Activated T-cell treated with anti-CD3 and anti-CD28 coated beads, Interleukin-2, amount 50 U/mL, for 72 hours (primary cell): Measurements from ENCODE around the gene PPTC7. TPM values are rescaled to one million over a fixed set of nuclear protein-coding genes. Genes with fewer than 3 reads are reported as not detected.
A peak's percentile ranks its signal among the peaks of the same experiment; 100 is the strongest.
"Not testable (repeated sequence)": the region's sequence is repeated elsewhere in the genome, so short reads cannot be mapped to it uniquely, and the experiment has no call there.

Experiments used
- ATAC-seq, 2 donors: fragments of 150-1000 bp; cut with Tn5 transposase; replicated peaks in 1 of 2; 2 replicates each; pipeline ENCODE4 v1.10.0; 2021; ENCODE audit warnings: moderate library complexity in 2 of 2, mild to moderate bottlenecking in 1 of 2
- DNase-seq, 2 donors: peaks; one replicate each; pipeline ENCODE4 v3.0.0; 2021 to 2022; ENCODE audit warnings: mixed read lengths in 1 of 2
- H3K27ac Mint-ChIP-seq: one replicate; pipeline ENCODE4 v1.8.0; 2022; ENCODE audit warnings: mild to moderate bottlenecking, moderate library complexity, mixed read lengths
- H3K27me3 Mint-ChIP-seq: one replicate; pipeline ENCODE4 v1.8.0; 2022; ENCODE audit warnings: low read depth, mixed read lengths
- H3K36me3 Mint-ChIP-seq, 2 donors: one replicate each; pipeline ENCODE4 v1.8.0; 2022; ENCODE audit warnings: mixed read lengths in 2 of 2, mild to moderate bottlenecking in 1 of 2; ENCODE audit not compliant: insufficient read depth in 2 of 2
- H3K4me1 Mint-ChIP-seq: one replicate; pipeline ENCODE4 v1.8.0; 2022; ENCODE audit warnings: low read depth, mixed read lengths
- H3K4me3 Mint-ChIP-seq, 2 donors: one replicate each; pipeline ENCODE4 v1.8.0; 2022; ENCODE audit warnings: mild to moderate bottlenecking in 2 of 2, mixed read lengths in 2 of 2, moderate library complexity in 2 of 2
- H3K9me3 Mint-ChIP-seq, 2 donors: one replicate each; pipeline ENCODE4 v1.8.0; 2022; ENCODE audit warnings: mixed read lengths in 2 of 2
- total RNA-seq, 2 donors: library from RNA; stranded (reverse); gene quantifications; one replicate each; pipeline ENCODE4 v1.2.3, GENCODE V29; 2022

PPTC7 gene
- total RNA-seq, 2 donors from 2014 or later: 42.6 to 42.9 TPM

- peaks cover 33% of the 10 kb centered on the region for H3K4me1 Mint-ChIP-seq
- no peaks in the 10 kb centered on the region for H3K27me3 Mint-ChIP-seq
- H3K4me3 Mint-ChIP-seq: no peak overlapping the region
- peak overlapping the region; percentile 20 for H3K27ac Mint-ChIP-seq
- ATAC-seq (no peak), DNase-seq (no peak)
- H3K9me3 Mint-ChIP-seq: no peaks in the 10 kb centered on the region
- H3K36me3 Mint-ChIP-seq: peaks cover 2 to 22% of the 10 kb centered on the region in 2 donors
Observed at GRCh38 chr12:110548678-110549077, 34.4 kb downstream of the PPTC7 start.

GRCh38 chr12:110547090-110547489 is 36.0 kb downstream of the PPTC7 start:
- Mint-ChIP-seq H3K27ac (peak overlapping the region; percentile 50), H3K9me3 (no peaks in the 10 kb centered on the region), H3K27me3 (no peaks in the 10 kb centered on the region), H3K4me1 (peaks cover 47% of the 10 kb centered on the region), H3K4me3 (no peak overlapping the region), H3K36me3 (peaks cover 5 to 33% of the 10 kb centered on the region in 2 donors)
- ATAC-seq (no peak), DNase-seq (no peak)

GRCh38 chr12:110546339-110546738 is 36.8 kb downstream of the PPTC7 start:
- H3K36me3 Mint-ChIP-seq: peaks cover 4 to 28% of the 10 kb centered on the region in 2 donors
- H3K4me3 Mint-ChIP-seq: no peak overlapping the region
- DNase-seq: no peak
- H3K27ac Mint-ChIP-seq: peak overlapping the region; percentile 9
- H3K9me3 Mint-ChIP-seq: no peaks in the 10 kb centered on the region
- H3K4me1 Mint-ChIP-seq: peaks cover 50% of the 10 kb centered on the region
- ATAC-seq: no peak
- no peaks in the 10 kb centered on the region for H3K27me3 Mint-ChIP-seq

GRCh38 chr12:110545812-110546211 is 37.3 kb downstream of the PPTC7 start:
- DNase-seq (no peak), ATAC-seq (no peak)
- Mint-ChIP-seq H3K4me3 (no peak overlapping the region), H3K9me3 (no peaks in the 10 kb centered on the region), H3K27me3 (no peaks in the 10 kb centered on the region), H3K27ac (peak overlapping the region; percentile 9), H3K36me3 (peaks cover 4 to 27% of the 10 kb centered on the region in 2 donors), H3K4me1 (peaks cover 50% of the 10 kb centered on the region)

GRCh38 chr12:110545259-110545658 is 37.9 kb downstream of the PPTC7 start:
- DNase-seq, H3K9me3 Mint-ChIP-seq, ATAC-seq, H3K4me3 Mint-ChIP-seq, H3K27me3 Mint-ChIP-seq: not testable (repeated sequence)
- Mint-ChIP-seq H3K4me1 (peaks cover 50% of the 10 kb centered on the region), H3K36me3 (peaks cover 4 to 28% of the 10 kb centered on the region in 2 donors), H3K27ac (peak overlapping the region; percentile 50)

- H3K36me3 Mint-ChIP-seq: peaks cover 4 to 28% of the 10 kb centered on the region in 2 donors
- no peaks in the 10 kb centered on the region for H3K9me3 Mint-ChIP-seq
Observed at GRCh38 chr12:110543965-110544364, 39.2 kb downstream of the PPTC7 start.

GRCh38 chr12:110543252-110543959 is 39.7 kb downstream of the PPTC7 start:
- DNase-seq: no peak
- Mint-ChIP-seq H3K4me3 (peak overlapping the region in 1 of 2 donors; percentile 52), H3K27ac (peak overlapping the region; percentile 86), H3K4me1 (peaks cover 47% of the 10 kb centered on the region), H3K9me3 (no peaks in the 10 kb centered on the region), H3K27me3 (no peaks in the 10 kb centered on the region), H3K36me3 (peaks cover 7 to 33% of the 10 kb centered on the region in 2 donors)
- no peak for ATAC-seq

More at GRCh38 chr12:110543965-110544364, 39.2 kb downstream of the PPTC7 start:
- peaks cover 49% of the 10 kb centered on the region for H3K4me1 Mint-ChIP-seq
- no peaks in the 10 kb centered on the region for H3K27me3 Mint-ChIP-seq
- DNase-seq (no peak), ATAC-seq (no peak)
- H3K27ac Mint-ChIP-seq: no peak overlapping the region
- no peak overlapping the region for H3K4me3 Mint-ChIP-seq

GRCh38 chr12:110540048-110540447 is 43.1 kb downstream of the PPTC7 start:
- Mint-ChIP-seq H3K4me1 (peaks cover 31% of the 10 kb centered on the region), H3K36me3 (peaks cover 7 to 35% of the 10 kb centered on the region in 2 donors), H3K27me3 (no peaks in the 10 kb centered on the region), H3K9me3 (no peaks in the 10 kb centered on the region), H3K4me3 (no peak overlapping the region), H3K27ac (no peak overlapping the region)
- DNase-seq (no peak), ATAC-seq (no peak)

- H3K27ac Mint-ChIP-seq: peak overlapping the region; percentile 65
- H3K9me3 Mint-ChIP-seq: no peaks in the 10 kb centered on the region
- H3K4me3 Mint-ChIP-seq: no peak overlapping the region
- DNase-seq: no peak
- H3K27me3 Mint-ChIP-seq: no peaks in the 10 kb centered on the region
- H3K4me1 Mint-ChIP-seq: peaks cover 31% of the 10 kb centered on the region
- ATAC-seq: no peak
- H3K36me3 Mint-ChIP-seq: peaks cover 7 to 37% of the 10 kb centered on the region in 2 donors
Observed at GRCh38 chr12:110538869-110539622, 44.1 kb downstream of the PPTC7 start.

GRCh38 chr12:110537605-110538409 is 45.3 kb downstream of the PPTC7 start:
- Mint-ChIP-seq H3K36me3 (peaks cover 3 to 31% of the 10 kb centered on the region in 2 donors), H3K27me3 (no peaks in the 10 kb centered on the region), H3K27ac (peak overlapping the region; percentile 83)

GRCh38 chr12:110536834-110537604 is 46.1 kb downstream of the PPTC7 start:
- H3K36me3 Mint-ChIP-seq: peaks cover 3 to 25% of the 10 kb centered on the region in 2 donors
- H3K9me3 Mint-ChIP-seq: no peaks in the 10 kb centered on the region
- H3K4me1 Mint-ChIP-seq: peaks cover 22% of the 10 kb centered on the region
- no peak for DNase-seq
- no peak for ATAC-seq
- H3K4me3 Mint-ChIP-seq: no peak overlapping the region
- H3K27me3 Mint-ChIP-seq: no peaks in the 10 kb centered on the region
- H3K27ac Mint-ChIP-seq: peak overlapping the region; percentile 83

More at GRCh38 chr12:110537605-110538409, 45.3 kb downstream of the PPTC7 start:
- no peaks in the 10 kb centered on the region for H3K9me3 Mint-ChIP-seq
- H3K4me1 Mint-ChIP-seq: peaks cover 22% of the 10 kb centered on the region
- DNase-seq (no peak), ATAC-seq (no peak)
- H3K4me3 Mint-ChIP-seq: no peak overlapping the region

GRCh38 chr12:110534811-110535210 is 48.3 kb downstream of the PPTC7 start:
- ATAC-seq (no peak), DNase-seq (no peak)
- Mint-ChIP-seq H3K4me3 (no peak overlapping the region), H3K36me3 (peaks cover 3 to 26% of the 10 kb centered on the region in 2 donors), H3K27me3 (no peaks in the 10 kb centered on the region), H3K4me1 (peaks cover 27% of the 10 kb centered on the region), H3K9me3 (no peaks in the 10 kb centered on the region), H3K27ac (no peak overlapping the region)
